ENCODE results near the gene DISC1.
"Not testable (repeated sequence)": the region's sequence is repeated elsewhere in the genome, so short reads cannot be mapped to it uniquely, and the experiment has no call there.

Gene DISC1

DNA sequence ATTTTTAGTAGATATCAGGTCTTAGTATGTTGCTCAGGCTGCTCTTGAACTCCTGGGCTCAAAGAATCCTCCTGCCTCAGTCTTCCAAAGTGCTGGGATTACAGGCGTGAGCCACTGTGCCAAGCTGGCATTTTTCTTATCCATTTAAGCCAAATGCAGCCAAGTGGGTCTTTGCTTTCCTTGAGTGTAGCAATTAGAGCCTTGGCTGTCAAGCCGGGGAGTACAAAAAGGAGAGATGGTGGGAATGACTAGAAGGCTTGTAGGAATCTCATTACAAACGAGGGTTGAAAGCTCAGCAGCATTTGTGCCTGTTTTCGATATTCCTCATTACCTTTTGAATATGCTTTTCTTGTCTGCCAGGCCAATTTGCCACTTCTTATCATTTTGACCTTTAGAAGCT lies 140.9 kb downstream of the DISC1 start:
- FAIRE-seq: no peak
- no peak for TF ChIP-seq TAF1 (IDR thresholded peaks at IDR 0.05; ENCODE audit: low read depth, low read length)
- TF ChIP-seq PAX5 (IDR thresholded peaks at IDR 0.05; ENCODE audit: insufficient read depth, low read length, severe bottlenecking): no peak
- TF ChIP-seq POLR2A (IDR thresholded peaks at IDR 0.05; ENCODE audit: low read depth, low read length): no peak
- no peak for TF ChIP-seq SPI1 (IDR thresholded peaks at IDR 0.05; ENCODE audit: low read depth, low read length)
- no peak for TF ChIP-seq POU2F2 (IDR thresholded peaks at IDR 0.05; ENCODE audit: low read depth, low read length)
- no peak for TF ChIP-seq POLR2AphosphoS5 (IDR thresholded peaks at IDR 0.05; ENCODE audit: low read depth, low read length)

DNA sequence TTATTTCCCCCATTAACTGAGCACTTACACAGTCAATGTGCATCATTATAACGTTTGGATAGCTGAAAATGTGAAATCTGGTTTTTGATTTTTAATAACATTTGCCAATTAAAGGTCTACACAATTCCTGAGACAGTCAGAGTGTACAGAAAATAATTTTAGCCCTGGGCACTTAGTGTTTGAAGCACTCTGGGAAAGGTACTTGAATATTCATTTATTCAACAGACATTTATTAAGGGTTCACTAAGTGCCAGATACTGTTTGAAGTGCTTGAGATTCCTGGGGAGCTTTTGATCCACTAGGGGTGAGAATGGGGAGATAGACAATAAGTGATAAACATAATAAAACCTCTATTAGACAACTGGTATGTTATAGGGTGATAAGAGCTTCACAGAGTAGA lies 141.8 kb downstream of the DISC1 start:
- no peak for TF ChIP-seq SPI1 (IDR thresholded peaks at IDR 0.05; ENCODE audit: low read depth, low read length)
- TF ChIP-seq POLR2AphosphoS5 (IDR thresholded peaks at IDR 0.05; ENCODE audit: low read depth, low read length): no peak
- no peak for TF ChIP-seq POLR2A (IDR thresholded peaks at IDR 0.05; ENCODE audit: low read depth, low read length)
- TF ChIP-seq PAX5 (IDR thresholded peaks at IDR 0.05; ENCODE audit: insufficient read depth, low read length, severe bottlenecking): no peak
- no peak for TF ChIP-seq POU2F2 (IDR thresholded peaks at IDR 0.05; ENCODE audit: low read depth, low read length)
- TF ChIP-seq TAF1 (IDR thresholded peaks at IDR 0.05; ENCODE audit: low read depth, low read length): no peak
- DNase-seq (ENCODE audit: insufficient read length, low spot score) (no peak), FAIRE-seq (no peak)

More for the DNA sequence above, 140.9 kb downstream of the DISC1 start:
- no peak for DNase-seq (ENCODE audit: insufficient read length, low spot score)

DNA sequence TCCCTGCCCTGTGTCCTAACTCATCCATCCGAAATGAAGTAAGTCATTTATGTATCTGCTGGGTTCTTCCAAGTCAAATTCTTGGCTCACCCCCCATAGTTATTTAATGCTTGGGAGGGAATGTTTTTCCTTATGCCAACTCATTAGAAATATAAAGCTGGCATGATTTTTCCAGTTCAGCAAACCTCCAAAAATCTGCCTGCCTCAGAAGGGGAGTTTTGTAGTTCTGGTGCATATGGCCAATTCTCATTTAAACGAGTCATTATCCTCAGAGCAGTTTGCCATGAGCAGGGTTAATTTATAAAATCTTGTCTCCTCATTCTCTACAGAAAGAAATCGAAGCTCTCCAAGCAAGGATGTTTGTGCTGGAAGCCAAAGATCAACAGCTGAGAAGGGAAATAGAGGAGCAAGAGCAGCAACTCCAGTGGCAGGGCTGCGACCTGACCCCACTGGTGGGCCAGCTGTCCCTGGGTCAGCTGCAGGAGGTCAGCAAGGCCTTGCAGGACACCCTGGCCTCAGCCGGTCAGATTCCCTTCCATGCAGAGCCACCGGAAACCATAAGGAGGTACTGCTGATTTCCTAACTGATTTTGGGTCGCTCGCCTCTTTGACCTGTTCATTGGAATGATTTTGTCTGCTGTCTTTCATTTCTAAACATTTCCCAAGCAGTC lies 144.1 kb downstream of the DISC1 start:
- DNase-seq (ENCODE audit: insufficient read length, low spot score) (no peak), FAIRE-seq (no peak)
- TF ChIP-seq POLR2AphosphoS5 (IDR thresholded peaks at IDR 0.05; ENCODE audit: low read depth, low read length): no peak
- no peak for TF ChIP-seq SPI1 (IDR thresholded peaks at IDR 0.05; ENCODE audit: low read depth, low read length)
- TF ChIP-seq PAX5 (IDR thresholded peaks at IDR 0.05; ENCODE audit: insufficient read depth, low read length, severe bottlenecking): no peak
- TF ChIP-seq TAF1 (IDR thresholded peaks at IDR 0.05; ENCODE audit: low read depth, low read length): no peak
- TF ChIP-seq POLR2A (IDR thresholded peaks at IDR 0.05; ENCODE audit: low read depth, low read length): no peak
- no peak for TF ChIP-seq POU2F2 (IDR thresholded peaks at IDR 0.05; ENCODE audit: low read depth, low read length)

DNA sequence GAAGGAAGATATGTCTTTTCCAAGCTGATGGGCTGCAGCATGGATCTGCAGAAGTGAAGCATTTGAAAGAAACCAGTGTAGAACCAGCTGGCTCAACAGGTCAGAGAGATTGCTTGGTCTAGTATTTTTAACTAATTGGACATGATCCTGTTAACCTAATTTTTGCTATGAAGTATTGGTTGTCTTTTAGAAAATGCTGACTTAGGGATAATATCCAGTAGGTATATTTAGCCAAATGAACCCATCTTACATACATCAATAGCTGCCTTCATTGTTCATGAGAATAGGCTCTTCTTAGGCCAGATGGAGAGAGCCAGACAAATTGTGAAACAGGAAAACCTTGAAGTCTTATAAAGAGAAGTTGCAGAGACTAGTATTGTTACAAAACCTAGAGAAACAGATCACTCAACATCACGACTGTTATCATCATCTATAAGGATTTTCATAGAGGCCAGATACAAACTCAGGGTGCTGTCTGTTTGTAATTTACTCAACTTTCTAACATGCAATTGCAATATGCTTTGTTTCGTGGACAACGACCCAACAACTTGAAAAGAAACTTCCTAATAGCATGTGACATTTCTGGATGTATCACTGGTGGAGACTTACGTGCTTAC lies 148.2 kb downstream of the DISC1 start:
- FAIRE-seq: no peak
- DNase-seq (ENCODE audit: insufficient read length, low spot score): no peak
- TF ChIP-seq POLR2A (IDR thresholded peaks at IDR 0.05; ENCODE audit: low read depth, low read length) (no peak), POLR2AphosphoS5 (IDR thresholded peaks at IDR 0.05; ENCODE audit: low read depth, low read length) (no peak)

DNA sequence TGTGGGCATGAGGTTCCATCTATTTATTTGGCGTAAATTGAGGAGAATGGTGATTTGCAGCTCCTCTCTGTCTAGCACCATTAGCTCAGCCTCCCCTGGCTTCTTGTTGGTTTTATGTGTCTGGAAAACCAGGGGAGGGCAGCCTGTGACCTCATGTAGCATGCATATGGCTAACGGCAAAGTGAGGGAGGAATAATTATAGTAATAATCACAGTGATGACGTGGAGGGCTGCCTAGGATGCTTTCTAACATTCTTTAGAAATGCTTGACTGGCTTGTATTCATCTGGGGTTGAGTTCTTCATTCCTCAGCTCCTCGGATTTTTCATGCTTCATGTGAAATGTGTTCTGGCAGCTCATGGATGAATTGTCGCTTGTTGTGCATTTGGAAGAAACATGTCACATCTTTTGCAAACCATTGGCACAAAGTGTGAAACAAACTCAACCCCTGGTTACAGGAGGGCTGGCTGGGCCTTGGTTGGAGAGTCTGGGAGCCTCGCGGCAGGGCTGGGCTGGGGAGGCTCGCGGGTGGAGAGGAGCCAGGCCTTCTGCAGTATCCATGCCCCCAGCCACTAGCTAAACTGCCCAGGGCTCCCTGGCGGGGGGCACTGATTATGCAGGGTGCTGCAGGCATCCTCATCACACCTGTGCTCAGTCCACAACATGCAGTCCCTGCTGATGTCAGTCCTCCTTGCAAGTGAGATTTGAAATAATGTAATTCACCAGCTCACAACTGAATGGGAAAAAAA lies 149.6 kb downstream of the DISC1 start:
- DNase-seq (ENCODE audit: insufficient read length, low spot score): no peak
- no peak for FAIRE-seq
- TF ChIP-seq PAX5 (IDR thresholded peaks at IDR 0.05; ENCODE audit: insufficient read depth, low read length, severe bottlenecking) (no peak), POLR2A (IDR thresholded peaks at IDR 0.05; ENCODE audit: low read depth, low read length) (no peak), TAF1 (IDR thresholded peaks at IDR 0.05; ENCODE audit: low read depth, low read length) (no peak), SPI1 (IDR thresholded peaks at IDR 0.05; ENCODE audit: low read depth, low read length) (no peak), POU2F2 (IDR thresholded peaks at IDR 0.05; ENCODE audit: low read depth, low read length) (no peak), POLR2AphosphoS5 (IDR thresholded peaks at IDR 0.05; ENCODE audit: low read depth, low read length) (no peak)

DNA sequence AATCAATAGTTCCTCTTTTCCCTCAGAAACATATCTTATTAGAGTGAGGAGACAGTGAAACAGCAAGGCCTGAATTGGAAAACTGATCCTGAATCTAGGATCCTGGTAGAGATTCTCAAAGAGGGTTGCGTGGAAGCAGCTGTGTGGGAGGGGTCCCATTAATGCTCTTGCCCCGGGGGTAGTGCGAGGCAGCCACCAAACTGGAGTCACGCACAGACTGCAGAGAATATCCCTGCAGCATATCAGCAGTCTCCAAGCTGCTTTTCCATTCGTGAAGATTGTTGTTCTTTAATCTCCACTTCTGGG lies 150.1 kb downstream of the DISC1 start:
- TF ChIP-seq TAF1 (IDR thresholded peaks at IDR 0.05; ENCODE audit: low read depth, low read length) (no peak), POU2F2 (IDR thresholded peaks at IDR 0.05; ENCODE audit: low read depth, low read length) (no peak), POLR2AphosphoS5 (IDR thresholded peaks at IDR 0.05; ENCODE audit: low read depth, low read length) (no peak), SPI1 (IDR thresholded peaks at IDR 0.05; ENCODE audit: low read depth, low read length) (no peak), POLR2A (IDR thresholded peaks at IDR 0.05; ENCODE audit: low read depth, low read length) (no peak), PAX5 (IDR thresholded peaks at IDR 0.05; ENCODE audit: insufficient read depth, low read length, severe bottlenecking) (no peak)
- FAIRE-seq: no peak
- DNase-seq (ENCODE audit: insufficient read length, low spot score): no peak

DNA sequence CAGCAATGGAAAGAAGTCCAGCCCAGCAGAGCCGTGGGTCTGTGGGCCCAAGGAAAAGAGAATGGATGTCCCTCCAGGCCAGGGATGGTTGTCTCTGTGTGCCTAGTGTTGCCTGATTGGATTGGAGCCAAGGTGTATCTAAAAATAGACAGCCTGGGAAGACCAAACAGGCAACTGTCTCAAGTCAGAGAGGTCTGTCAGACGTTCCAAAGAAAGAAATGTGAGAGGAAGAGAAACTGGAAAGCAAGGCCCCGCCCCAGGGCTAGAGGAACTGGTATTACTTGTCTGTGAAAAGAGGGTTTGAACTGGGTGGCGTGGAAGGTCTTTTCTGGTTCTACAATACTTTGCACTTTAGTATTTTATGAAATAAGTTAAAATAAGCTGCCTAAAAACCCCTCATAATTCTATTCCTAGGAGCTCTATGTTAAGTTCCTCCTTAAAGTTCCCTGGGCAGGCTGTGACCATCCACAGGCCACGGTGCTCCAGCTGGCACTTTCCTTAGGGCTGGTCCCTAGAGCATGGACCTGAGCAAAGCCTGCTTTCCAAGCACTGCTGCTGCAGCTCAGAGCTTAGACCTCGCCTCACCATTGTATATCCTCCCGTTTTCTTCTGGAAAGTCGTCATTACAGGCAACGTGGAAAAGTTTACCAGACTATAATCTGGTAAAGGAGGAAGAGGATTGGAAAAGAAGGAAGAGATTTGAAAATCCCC lies 151.6 kb downstream of the DISC1 start:
- TF ChIP-seq SPI1 (IDR thresholded peaks at IDR 0.05; ENCODE audit: low read depth, low read length) (no peak), POU2F2 (IDR thresholded peaks at IDR 0.05; ENCODE audit: low read depth, low read length) (no peak), POLR2AphosphoS5 (IDR thresholded peaks at IDR 0.05; ENCODE audit: low read depth, low read length) (no peak), TAF1 (IDR thresholded peaks at IDR 0.05; ENCODE audit: low read depth, low read length) (no peak), PAX5 (IDR thresholded peaks at IDR 0.05; ENCODE audit: insufficient read depth, low read length, severe bottlenecking) (no peak), POLR2A (IDR thresholded peaks at IDR 0.05; ENCODE audit: low read depth, low read length) (no peak)
- FAIRE-seq (no peak), DNase-seq (ENCODE audit: insufficient read length, low spot score) (no peak)

DNA sequence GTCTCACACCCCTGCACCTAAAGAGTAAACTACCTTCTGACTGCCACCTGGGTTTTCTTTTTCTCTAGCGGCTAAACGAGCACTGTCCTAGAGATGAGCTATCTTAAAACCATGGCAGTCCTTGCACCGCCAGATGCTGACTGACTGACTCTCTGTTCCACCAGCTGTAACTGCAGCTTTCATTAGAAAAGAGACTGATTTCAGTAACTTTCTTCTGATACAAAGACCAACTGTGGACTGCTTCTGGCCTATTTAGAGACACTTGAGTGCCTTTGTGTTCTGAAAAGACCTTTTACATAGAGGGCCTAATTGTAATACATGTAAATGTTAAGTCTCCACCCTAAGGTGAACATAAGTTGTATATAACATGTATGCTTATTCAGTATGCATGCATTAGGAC lies 152.5 kb downstream of the DISC1 start:
- DNase-seq (ENCODE audit: insufficient read length, low spot score) (no peak), FAIRE-seq (no peak)
- no peak for TF ChIP-seq POU2F2 (IDR thresholded peaks at IDR 0.05; ENCODE audit: low read depth, low read length)
- no peak for TF ChIP-seq PAX5 (IDR thresholded peaks at IDR 0.05; ENCODE audit: insufficient read depth, low read length, severe bottlenecking)
- no peak for TF ChIP-seq POLR2AphosphoS5 (IDR thresholded peaks at IDR 0.05; ENCODE audit: low read depth, low read length)
- no peak for TF ChIP-seq SPI1 (IDR thresholded peaks at IDR 0.05; ENCODE audit: low read depth, low read length)
- no peak for TF ChIP-seq POLR2A (IDR thresholded peaks at IDR 0.05; ENCODE audit: low read depth, low read length)
- no peak for TF ChIP-seq TAF1 (IDR thresholded peaks at IDR 0.05; ENCODE audit: low read depth, low read length)

DNA sequence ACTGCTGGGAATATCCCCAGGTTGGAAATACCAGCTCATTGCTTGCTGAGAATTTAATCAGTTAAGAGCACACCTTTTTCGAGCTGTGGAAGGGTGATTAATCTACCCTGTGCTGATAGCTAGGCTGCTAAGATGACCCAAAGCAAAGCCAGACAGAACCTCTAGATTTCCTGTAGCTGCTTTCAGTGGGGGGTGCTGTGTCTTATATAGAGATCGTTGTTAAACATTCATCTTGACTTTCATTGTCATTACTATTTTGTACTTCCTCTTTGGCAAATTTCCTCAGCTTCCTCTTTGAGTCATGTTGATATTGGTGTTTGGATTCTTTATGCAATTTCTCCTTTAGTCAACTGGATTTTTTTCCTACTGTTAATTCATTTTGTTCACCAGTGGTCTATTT lies 155.3 kb downstream of the DISC1 start:
- no peak for DNase-seq (ENCODE audit: insufficient read length, low spot score)
- no peak for FAIRE-seq
- TF ChIP-seq TAF1 (IDR thresholded peaks at IDR 0.05; ENCODE audit: low read depth, low read length) (no peak), PAX5 (IDR thresholded peaks at IDR 0.05; ENCODE audit: insufficient read depth, low read length, severe bottlenecking) (no peak), POLR2AphosphoS5 (IDR thresholded peaks at IDR 0.05; ENCODE audit: low read depth, low read length) (no peak), POU2F2 (IDR thresholded peaks at IDR 0.05; ENCODE audit: low read depth, low read length) (no peak), SPI1 (IDR thresholded peaks at IDR 0.05; ENCODE audit: low read depth, low read length) (no peak), POLR2A (IDR thresholded peaks at IDR 0.05; ENCODE audit: low read depth, low read length) (no peak)

DNA sequence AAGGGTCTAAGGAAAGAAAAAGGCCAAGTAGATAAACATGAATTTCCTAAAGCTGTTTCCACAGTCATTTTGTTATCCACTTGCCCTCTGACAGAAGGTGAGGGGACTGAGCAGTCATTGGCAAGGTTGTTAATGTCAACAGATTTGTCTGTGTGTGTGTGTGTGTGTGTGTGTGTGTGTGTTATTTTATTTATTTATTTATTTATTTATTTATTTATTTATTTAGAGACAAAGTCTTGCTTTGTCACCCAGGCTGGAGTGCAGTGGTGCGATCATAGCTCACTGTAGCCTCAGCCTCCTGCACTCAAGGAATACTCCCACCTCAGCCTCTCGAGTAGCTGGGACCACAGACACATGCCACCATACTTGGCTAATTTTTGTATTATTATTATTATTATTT lies 158.5 kb downstream of the DISC1 start:
- FAIRE-seq: not testable (repeated sequence)

More for the DNA sequence above, 158.5 kb downstream of the DISC1 start:
- DNase-seq (ENCODE audit: insufficient read length, low spot score): not testable (repeated sequence)

Measured in GM12891 (cell line).